Measurements from ENCODE around the gene SOCS2. TPM values are rescaled to one million over a fixed set of nuclear protein-coding genes. Genes with fewer than 3 reads are reported as not detected.
A peak's percentile ranks its signal among the peaks of the same experiment; 100 is the strongest.

SOCS2 gene
- total and polyA plus RNA-seq, 2 of the 13 experiments (the other 11 are each of a cell fraction or from before 2014, with no cell fraction given), result 0.62 to 1.5 TPM

GRCh38 chr12:93526786-93527428 is 45.6 kb upstream of the SOCS2 start (continued):
- TF ChIP-seq GPBP1L1 (CRISPR knock-in tag; IDR thresholded peaks at IDR 0.05), result no peak
- no peak for TF ChIP-seq FOXA1 (IDR thresholded peaks at IDR 0.05)
- TF ChIP-seq FOXA1 (CRISPR knock-in tag; IDR thresholded peaks at IDR 0.05), result peak; percentile 38; the same call in 1 of the 2 replicates
- TF ChIP-seq ZNF792 (CRISPR knock-in tag; IDR thresholded peaks at IDR 0.05), result no peak
- TF ChIP-seq ETV6 (CRISPR knock-in tag; conservative IDR thresholded peaks at IDR 0.05), result no peak
- no peak for TF ChIP-seq BCLAF1 (IDR thresholded peaks at IDR 0.05)
- TF ChIP-seq ZNF24 (IDR thresholded peaks at IDR 0.05), result no peak
- TF ChIP-seq BATF2 (CRISPR knock-in tag; IDR thresholded peaks at IDR 0.05), result no peak
- no peak for TF ChIP-seq ZNF597 (CRISPR knock-in tag; IDR thresholded peaks at IDR 0.05)
- no peak for TF ChIP-seq HNF4A (CRISPR knock-in tag; IDR thresholded peaks at IDR 0.05)
- TF ChIP-seq RXRB (CRISPR knock-in tag; IDR thresholded peaks at IDR 0.05; ENCODE audit: borderline replicate concordance), result peak; percentile 19; the same call in 1 of the 2 replicates
- peak; percentile 61 for TF ChIP-seq RARA (CRISPR knock-in tag; IDR thresholded peaks at IDR 0.05)
- TF ChIP-seq CREBL2 (CRISPR knock-in tag; IDR thresholded peaks at IDR 0.05; ENCODE audit: borderline replicate concordance), result no peak
- TF ChIP-seq NR2F2 (IDR thresholded peaks at IDR 0.05; ENCODE audit: borderline replicate concordance, low read depth), result no peak
- TF ChIP-seq AKNA (CRISPR knock-in tag; IDR thresholded peaks at IDR 0.05; ENCODE audit: borderline replicate concordance), result no peak
- TF ChIP-seq JUNB (CRISPR knock-in tag; IDR thresholded peaks at IDR 0.05; ENCODE audit: borderline replicate concordance), result peak; percentile 97
- no peak for TF ChIP-seq PAWR (CRISPR knock-in tag; IDR thresholded peaks at IDR 0.05; ENCODE audit: borderline replicate concordance)
- TF ChIP-seq TARDBP (CRISPR knock-in tag; IDR thresholded peaks at IDR 0.05), result no peak
